GM12891 (cell line): ENCODE data around the gene CHPF2.
A peak's percentile ranks its signal among the peaks of the same experiment; 100 is the strongest.

Experiments
- DNase-seq: peaks from one replicate; pipeline ENCODE4 v3.0.0; 2011; ENCODE audit warnings: low spot score; ENCODE audit not compliant: insufficient read length
- FAIRE-seq: peaks from 2 replicates; lab custom pipeline; 2011; peaks lifted over from hg19 to GRCh38; lab: Jason Lieb, UNC
- PAX5 ChIP-seq: IDR thresholded peaks from 2 replicates; pipeline ENCODE4 v1.6.1; 2011; ENCODE audit warnings: low read length, moderate library complexity, mild to moderate bottlenecking; ENCODE audit not compliant: insufficient read depth, severe bottlenecking
- POLR2A ChIP-seq: IDR thresholded peaks from 2 replicates; pipeline ENCODE4 v1.6.1; 2011; ENCODE audit warnings: low read depth, low read length, control low read depth
- POLR2AphosphoS5 ChIP-seq: IDR thresholded peaks from 2 replicates; pipeline ENCODE4 v1.6.1; 2011; ENCODE audit warnings: low read depth, low read length, control low read depth
- POU2F2 ChIP-seq: IDR thresholded peaks from 2 replicates; pipeline ENCODE4 v1.6.1; 2011; ENCODE audit warnings: low read depth, mild to moderate bottlenecking, control low read depth, low read length, moderate library complexity
- SPI1 ChIP-seq: IDR thresholded peaks from 2 replicates; pipeline ENCODE4 v1.6.1; 2011; ENCODE audit warnings: low read depth, low read length, control low read depth
- TAF1 ChIP-seq: IDR thresholded peaks from 2 replicates; pipeline ENCODE4 v1.6.1; 2011; ENCODE audit warnings: low read depth, low read length, control low read depth

Gene CHPF2

DNA sequence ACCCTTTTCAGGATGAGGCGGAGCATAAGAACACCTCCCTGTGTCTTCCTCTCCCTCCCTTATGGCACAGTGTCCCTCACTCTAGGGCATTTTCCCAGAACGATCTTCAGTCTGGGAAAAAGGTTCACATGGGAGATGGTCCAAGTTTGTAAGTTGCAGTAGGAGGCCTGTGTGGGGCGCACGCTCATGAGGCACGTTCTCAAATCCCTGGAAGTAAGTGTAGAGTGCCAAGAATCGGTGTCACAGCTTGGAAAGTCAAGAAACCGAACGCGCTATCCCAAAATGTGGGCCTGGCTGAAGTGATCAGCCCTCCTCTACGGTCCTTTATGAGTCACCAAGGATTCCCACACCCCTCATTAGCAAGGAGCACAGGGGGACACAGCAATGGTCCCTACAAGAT is 40.1 kb downstream of the CHPF2 start:
- TF ChIP-seq PAX5 (no peak), SPI1 (no peak), TAF1 (no peak), POU2F2 (no peak), POLR2A (no peak), POLR2AphosphoS5 (no peak)
- FAIRE-seq = no peak
- no peak for DNase-seq

GRCh38 chr7:151272877-151273276 is 40.6 kb downstream of the CHPF2 start:
- FAIRE-seq (no peak), DNase-seq (no peak)
- TF ChIP-seq PAX5 (no peak), TAF1 (no peak), POU2F2 (no peak), POLR2A (no peak), SPI1 (no peak), POLR2AphosphoS5 (no peak)

DNA sequence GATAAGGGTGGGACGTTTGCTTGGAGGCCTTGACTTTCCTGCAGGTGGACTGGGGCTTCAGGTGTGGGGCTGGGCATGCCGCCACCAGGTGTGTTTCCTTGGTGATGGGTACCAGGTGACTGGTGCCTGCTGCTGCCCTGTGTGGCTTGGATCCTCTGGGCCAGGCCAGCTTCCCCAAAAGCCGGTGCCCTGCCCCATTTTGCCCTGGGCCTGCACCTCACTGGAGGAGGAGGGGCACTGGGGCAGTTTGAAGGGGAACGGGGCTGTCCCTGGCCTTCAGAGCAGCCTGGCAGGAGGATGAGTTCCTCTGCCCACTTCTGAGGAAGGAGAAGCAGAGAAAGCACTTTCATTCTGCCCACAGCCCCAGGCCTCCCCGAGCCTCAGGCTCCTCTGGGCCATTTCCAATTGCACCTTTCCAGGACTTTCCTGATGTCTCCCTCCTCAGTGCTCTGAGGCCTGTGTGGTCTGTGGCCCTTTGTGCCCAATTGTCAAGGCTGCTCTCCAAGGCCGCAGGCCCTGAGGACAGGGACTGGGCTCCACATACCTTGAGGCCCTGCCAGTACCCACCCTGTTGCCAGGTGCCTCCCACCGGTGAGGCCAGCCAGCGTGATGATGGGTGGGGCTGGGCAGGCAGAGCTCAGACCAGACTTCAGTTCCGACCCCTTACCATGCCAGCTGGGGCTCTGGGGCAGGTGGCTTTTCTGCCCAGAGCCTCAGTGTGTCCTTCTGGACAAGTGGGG is 41.5 kb downstream of the CHPF2 start:
- FAIRE-seq (no peak), DNase-seq (no peak)
- TF ChIP-seq POLR2A = no peak
- TF ChIP-seq POLR2AphosphoS5 = no peak
- TF ChIP-seq PAX5 = no peak
- TF ChIP-seq POU2F2 = no peak
- no peak for TF ChIP-seq SPI1
- no peak for TF ChIP-seq TAF1

- no peak for FAIRE-seq
- no peak for DNase-seq
- no peak for TF ChIP-seq TAF1
- TF ChIP-seq POLR2A = no peak
Observed at GRCh38 chr7:151274396-151274795, 42.1 kb downstream of the CHPF2 start.

GRCh38 chr7:151274936-151275812 is 42.9 kb downstream of the CHPF2 start:
- FAIRE-seq = no peak

DNA sequence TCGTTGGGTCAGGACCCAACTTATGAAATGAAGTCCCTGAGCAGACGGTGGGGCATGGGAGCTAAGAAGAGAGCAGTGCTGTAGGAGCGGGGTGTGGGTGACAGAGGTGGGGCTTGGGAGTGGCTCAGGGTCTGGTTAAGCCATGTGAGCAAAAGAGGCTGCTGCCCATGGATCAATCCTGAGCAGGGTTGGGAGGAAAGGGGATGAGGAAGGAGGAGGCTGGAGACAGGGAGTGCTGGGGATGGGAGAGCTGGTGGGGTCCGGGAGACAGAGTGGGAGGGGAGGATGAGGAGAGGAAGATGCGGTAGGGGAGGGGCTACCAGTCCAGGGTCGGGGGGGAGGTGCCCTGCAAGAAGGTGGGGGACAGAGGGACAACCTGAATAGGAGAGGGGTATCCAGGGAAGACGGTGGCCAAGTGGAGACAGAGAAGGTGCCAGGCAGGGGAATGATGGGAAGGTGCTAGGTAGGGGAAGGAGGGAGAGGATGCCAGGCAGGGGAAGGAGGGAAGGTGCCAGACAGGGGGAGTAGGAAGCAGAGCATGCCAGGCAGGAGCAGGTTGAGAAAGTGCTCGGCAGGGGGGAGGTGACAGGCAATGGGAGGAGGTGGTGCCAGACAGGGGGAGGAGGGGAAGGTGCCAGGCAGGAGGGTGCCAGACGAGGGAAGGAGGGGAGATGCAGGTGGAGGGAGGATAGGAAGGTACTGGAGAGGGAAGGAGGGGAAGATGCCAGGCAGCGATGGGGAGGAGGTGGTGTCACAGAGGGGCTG is 43.7 kb downstream of the CHPF2 start:
- DNase-seq (no peak), FAIRE-seq (no peak)
- TF ChIP-seq SPI1 (no peak), POLR2A (no peak), TAF1 (no peak), POU2F2 (no peak)

More at GRCh38 chr7:151274936-151275812, 42.9 kb downstream of the CHPF2 start:
- TF ChIP-seq PAX5 (no peak), POU2F2 (no peak), SPI1 (no peak), POLR2A (no peak), TAF1 (no peak), POLR2AphosphoS5 (no peak)
- DNase-seq = no peak

DNA sequence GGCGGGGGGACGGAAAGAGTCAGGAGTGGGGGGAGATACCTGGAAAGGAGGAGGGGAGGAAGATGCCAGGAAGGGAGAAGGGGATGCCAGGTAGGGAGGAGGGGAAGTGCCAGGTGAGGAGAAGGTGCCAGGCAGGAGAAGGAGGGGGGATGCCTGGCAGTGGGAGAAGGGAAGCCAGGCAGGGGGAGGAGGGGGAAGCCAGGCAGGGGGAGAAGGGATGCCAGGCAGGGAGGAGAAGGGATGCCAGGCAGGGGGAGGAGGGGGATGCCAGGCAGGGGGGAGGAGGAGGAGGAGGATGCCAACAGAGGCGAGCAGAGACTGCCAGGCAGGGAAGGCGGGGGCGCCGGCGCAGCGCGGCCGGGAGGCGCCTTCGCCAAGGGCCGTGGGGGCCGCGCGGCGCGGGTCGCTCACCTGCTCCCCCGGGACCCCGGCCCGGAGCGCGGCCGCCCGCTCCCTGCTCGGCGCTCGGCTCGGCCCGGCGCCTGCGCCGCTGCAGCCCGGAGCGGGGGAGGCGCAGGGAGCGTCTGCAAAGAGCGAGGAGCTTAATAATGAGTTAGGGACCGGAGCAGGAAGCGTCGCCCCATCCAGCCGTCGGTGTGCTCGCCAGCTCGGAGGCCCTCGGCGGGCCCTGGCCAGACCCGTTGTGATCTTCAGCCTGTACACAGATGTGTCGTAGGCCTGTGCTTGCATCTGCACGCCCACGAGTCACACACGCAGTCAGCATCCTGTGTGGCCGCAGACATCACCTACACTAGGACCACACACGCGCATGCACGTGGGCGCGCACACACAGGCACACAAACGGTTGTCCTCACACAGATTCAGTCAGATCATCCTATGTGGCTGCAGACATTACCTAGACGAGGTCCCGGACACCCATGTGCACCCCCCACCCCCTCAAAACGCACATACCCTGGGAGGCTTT is 44.6 kb downstream of the CHPF2 start:
- peak; percentile 83 for DNase-seq
- TF ChIP-seq SPI1 (no peak), POU2F2 (no peak), POLR2A (no peak), POLR2AphosphoS5 (no peak)

DNA sequence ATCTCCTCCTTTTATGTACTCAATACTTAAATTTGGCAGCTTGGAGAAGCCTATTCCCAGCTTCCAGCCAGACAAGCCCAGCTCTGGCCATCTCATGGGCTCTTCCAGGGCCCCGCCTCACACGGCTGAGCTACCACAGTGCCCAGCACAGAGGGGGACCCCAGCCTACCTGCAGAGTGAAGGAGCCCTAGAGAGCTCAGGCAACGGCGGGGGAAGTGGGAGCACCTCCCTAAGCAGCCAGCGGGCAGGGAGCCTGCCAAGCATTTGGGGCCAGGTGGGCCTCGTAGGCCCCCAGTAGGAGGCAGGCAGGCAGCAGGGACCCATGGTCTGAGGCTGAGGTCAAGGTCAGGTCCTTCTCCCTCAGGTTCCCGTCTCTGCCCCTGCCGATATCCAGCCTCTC is 45.3 kb downstream of the CHPF2 start:
- FAIRE-seq (no peak), DNase-seq (no peak)
- TF ChIP-seq PAX5 = no peak
- no peak for TF ChIP-seq POLR2A
- TF ChIP-seq POU2F2 = no peak
- no peak for TF ChIP-seq POLR2AphosphoS5
- TF ChIP-seq SPI1 = no peak
- no peak for TF ChIP-seq TAF1

More for the DNA sequence above, 44.6 kb downstream of the CHPF2 start:
- peak; percentile 83 for FAIRE-seq
